Measurements from ENCODE around the gene MYLK. TPM values are rescaled to one million over a fixed set of nuclear protein-coding genes. Genes with fewer than 3 reads are reported as not detected.
"Not testable (repeated sequence)": the region's sequence is repeated elsewhere in the genome, so short reads cannot be mapped to it uniquely, and the experiment has no call there.

Gene MYLK
- total RNA-seq, 1 donor from 2014 or later: 50.5 TPM

GRCh38 chr3:123602325-123602724, 281.8 kb downstream of the MYLK start:
- no peak for TF ChIP-seq EZH2 (IDR thresholded peaks at IDR 0.05; ENCODE audit: insufficient read depth, low read length)
- TF ChIP-seq CTCF (IDR thresholded peaks at IDR 0.05; ENCODE audit: insufficient read depth, low read depth, low read length): no peak
- H3K36me3 ChIP-seq (ENCODE audit: insufficient read depth, low read length): no peaks in the 10 kb centered on the region
- no peak overlapping the region for H3K4me3 ChIP-seq (ENCODE audit: insufficient read depth, low read depth, low read length)
- peaks cover 25% of the 10 kb centered on the region for H3K4me1 ChIP-seq (ENCODE audit: insufficient read depth, low read length)
- H2AFZ ChIP-seq (ENCODE audit: low read depth, low read length): no peak overlapping the region
- DNase-seq (ENCODE audit: low read depth): peak; percentile 80
- H3K9me3 Mint-ChIP-seq (ENCODE audit: unreplicated experiment): no peaks in the 10 kb centered on the region
- H3K27me3 Mint-ChIP-seq (ENCODE audit: low read depth, unreplicated experiment): no peaks in the 10 kb centered on the region
- no peaks in the 10 kb centered on the region for H4K20me1 ChIP-seq (ENCODE audit: insufficient read depth, low read length)
- no peak overlapping the region for H3K27ac ChIP-seq (ENCODE audit: low read depth, low read length)
- no peaks in the 10 kb centered on the region for H3K27me3 ChIP-seq (ENCODE audit: insufficient read depth, low read length)
- peaks cover 40% of the 10 kb centered on the region for H3K4me1 Mint-ChIP-seq (ENCODE audit: low read depth, unreplicated experiment)
- FAIRE-seq: no peak
- H3K9ac ChIP-seq (ENCODE audit: low read length): no peak overlapping the region
- no peak overlapping the region for H3K27ac Mint-ChIP-seq (ENCODE audit: unreplicated experiment)
- no peaks in the 10 kb centered on the region for H3K9me3 ChIP-seq (ENCODE audit: insufficient read depth, low read depth, low read length)
- H3K79me2 ChIP-seq (ENCODE audit: insufficient read depth, low read length): no peaks in the 10 kb centered on the region
- H3K4me2 ChIP-seq (ENCODE audit: low read length): peak overlapping the region; percentile 14
- H3K36me3 Mint-ChIP-seq (ENCODE audit: low read depth, unreplicated experiment): peaks cover 10% of the 10 kb centered on the region
- H3K4me3 Mint-ChIP-seq (ENCODE audit: unreplicated experiment): no peak overlapping the region

DNA sequence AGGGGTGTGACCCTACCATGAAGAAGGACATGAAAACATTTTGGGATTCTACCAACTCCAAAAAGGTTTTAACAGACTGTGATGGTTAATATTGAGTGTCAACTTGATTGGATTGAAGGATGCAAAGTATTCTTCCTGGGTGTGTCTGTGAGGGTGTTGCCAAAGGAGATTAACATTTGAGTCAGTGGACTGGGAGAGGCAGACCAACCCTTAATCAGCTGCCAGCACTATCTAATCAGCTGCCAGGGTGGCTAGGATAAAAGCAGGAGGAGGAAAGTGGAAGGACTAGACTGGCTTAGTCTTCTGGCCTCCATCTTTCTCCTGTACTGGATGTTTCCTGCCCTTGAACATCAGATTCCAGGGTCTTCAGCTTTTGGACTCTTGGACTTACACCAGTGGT, 283.3 kb downstream of the MYLK start:
- FAIRE-seq; H3K9me3 ChIP-seq (ENCODE audit: insufficient read depth, low read depth, low read length); H4K20me1 ChIP-seq (ENCODE audit: insufficient read depth, low read length); H3K9ac ChIP-seq (ENCODE audit: low read length); H3K27ac Mint-ChIP-seq (ENCODE audit: unreplicated experiment); H3K4me2 ChIP-seq (ENCODE audit: low read length); H2AFZ ChIP-seq (ENCODE audit: low read depth, low read length); H3K27ac ChIP-seq (ENCODE audit: low read depth, low read length); H3K9me3 Mint-ChIP-seq (ENCODE audit: unreplicated experiment); H3K4me3 ChIP-seq (ENCODE audit: insufficient read depth, low read depth, low read length); H3K27me3 ChIP-seq (ENCODE audit: insufficient read depth, low read length); H3K79me2 ChIP-seq (ENCODE audit: insufficient read depth, low read length); H3K36me3 Mint-ChIP-seq (ENCODE audit: low read depth, unreplicated experiment); H3K27me3 Mint-ChIP-seq (ENCODE audit: low read depth, unreplicated experiment); H3K36me3 ChIP-seq (ENCODE audit: insufficient read depth, low read length); H3K4me3 Mint-ChIP-seq (ENCODE audit: unreplicated experiment): not testable (repeated sequence)
- peak; percentile 26 for DNase-seq (ENCODE audit: low read depth)
- H3K4me1 ChIP-seq (ENCODE audit: insufficient read depth, low read length): peaks cover 22% of the 10 kb centered on the region
- H3K4me1 Mint-ChIP-seq (ENCODE audit: low read depth, unreplicated experiment): peaks cover 30% of the 10 kb centered on the region

DNA sequence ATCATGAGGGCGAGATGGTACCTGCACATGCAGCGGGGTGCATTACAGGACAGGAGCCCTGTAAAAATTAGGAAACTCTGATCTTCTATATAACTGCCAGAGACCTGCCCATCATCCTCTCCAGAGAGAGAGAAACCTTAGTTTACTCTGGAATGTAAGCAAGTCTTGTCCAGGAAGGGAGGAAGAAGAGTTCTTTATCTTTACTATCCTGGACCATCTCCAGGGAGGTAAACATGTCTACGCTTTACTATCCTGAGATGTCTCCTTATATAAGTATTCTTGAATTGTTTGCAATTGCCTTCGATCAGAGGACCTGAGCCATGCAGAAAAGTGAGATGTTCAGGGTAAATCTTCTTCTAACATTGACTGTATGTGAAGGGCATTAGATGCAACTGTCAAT, 286.6 kb downstream of the MYLK start:
- no peaks in the 10 kb centered on the region for H3K27me3 Mint-ChIP-seq (ENCODE audit: low read depth, unreplicated experiment)
- Histone ChIP-seq H3K9ac (ENCODE audit: low read length) (no peak overlapping the region), H3K4me1 (ENCODE audit: insufficient read depth, low read length) (peaks cover 8% of the 10 kb centered on the region), H3K9me3 (ENCODE audit: insufficient read depth, low read depth, low read length) (no peaks in the 10 kb centered on the region), H3K36me3 (ENCODE audit: insufficient read depth, low read length) (no peaks in the 10 kb centered on the region), H4K20me1 (ENCODE audit: insufficient read depth, low read length) (no peaks in the 10 kb centered on the region), H3K4me3 (ENCODE audit: insufficient read depth, low read depth, low read length) (no peak overlapping the region), H3K79me2 (ENCODE audit: insufficient read depth, low read length) (no peaks in the 10 kb centered on the region), H2AFZ (ENCODE audit: low read depth, low read length) (no peak overlapping the region), H3K27me3 (ENCODE audit: insufficient read depth, low read length) (no peaks in the 10 kb centered on the region), H3K4me2 (ENCODE audit: low read length) (no peak overlapping the region), H3K27ac (ENCODE audit: low read depth, low read length) (no peak overlapping the region)
- peaks cover 14% of the 10 kb centered on the region for H3K4me1 Mint-ChIP-seq (ENCODE audit: low read depth, unreplicated experiment)
- no peak overlapping the region for H3K27ac Mint-ChIP-seq (ENCODE audit: unreplicated experiment)
- no peaks in the 10 kb centered on the region for H3K9me3 Mint-ChIP-seq (ENCODE audit: unreplicated experiment)
- H3K36me3 Mint-ChIP-seq (ENCODE audit: low read depth, unreplicated experiment): peaks cover 10% of the 10 kb centered on the region
- DNase-seq (ENCODE audit: low read depth): no peak
- FAIRE-seq: no peak
- TF ChIP-seq CTCF (IDR thresholded peaks at IDR 0.05; ENCODE audit: insufficient read depth, low read depth, low read length): no peak
- no peak for TF ChIP-seq EZH2 (IDR thresholded peaks at IDR 0.05; ENCODE audit: insufficient read depth, low read length)
- no peak overlapping the region for H3K4me3 Mint-ChIP-seq (ENCODE audit: unreplicated experiment)

All from astrocyte (in vitro differentiated cells and primary cell).